HG03439 (cell line): ENCODE data around the gene KLF1.
"Not testable (repeated sequence)": the region's sequence is repeated elsewhere in the genome, so short reads cannot be mapped to it uniquely, and the experiment has no call there.

Source experiments
- ATAC-seq: cut with Tn5 transposase; IDR thresholded peaks from one replicate; pipeline ENCODE4 v1.9.1; 2021; ENCODE audit warnings: mild to moderate bottlenecking, moderate library complexity; ENCODE audit not compliant: unreplicated experiment

KLF1 gene

DNA sequence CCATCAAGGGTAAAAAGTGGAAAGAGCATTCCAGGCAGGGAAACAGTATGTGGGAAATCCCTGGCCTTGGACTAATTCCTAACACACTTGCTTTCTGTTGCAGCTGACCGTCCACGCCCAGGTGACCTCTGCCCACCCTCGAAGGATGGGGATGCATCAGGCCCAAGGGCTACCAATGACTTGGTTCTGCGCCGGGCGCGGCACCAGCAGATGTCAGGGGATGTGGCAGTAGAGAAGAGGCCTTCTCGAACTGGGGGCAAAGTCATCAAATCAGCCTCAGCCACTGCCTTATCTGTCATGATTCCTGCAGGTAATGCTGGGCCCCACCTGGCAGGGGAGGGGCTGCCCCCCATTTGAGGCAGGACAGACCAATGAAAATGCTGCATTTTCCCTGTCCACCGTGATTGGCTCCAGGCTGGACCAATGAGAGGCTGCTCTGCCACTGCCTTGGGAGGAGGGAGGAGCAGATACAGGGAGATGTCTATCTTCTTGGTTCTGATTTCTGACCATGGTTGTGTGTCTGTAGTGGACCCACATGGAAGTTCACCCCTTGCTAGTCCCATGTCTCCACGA, 18.4 kb downstream of the KLF1 start:
- no peak for ATAC-seq

DNA sequence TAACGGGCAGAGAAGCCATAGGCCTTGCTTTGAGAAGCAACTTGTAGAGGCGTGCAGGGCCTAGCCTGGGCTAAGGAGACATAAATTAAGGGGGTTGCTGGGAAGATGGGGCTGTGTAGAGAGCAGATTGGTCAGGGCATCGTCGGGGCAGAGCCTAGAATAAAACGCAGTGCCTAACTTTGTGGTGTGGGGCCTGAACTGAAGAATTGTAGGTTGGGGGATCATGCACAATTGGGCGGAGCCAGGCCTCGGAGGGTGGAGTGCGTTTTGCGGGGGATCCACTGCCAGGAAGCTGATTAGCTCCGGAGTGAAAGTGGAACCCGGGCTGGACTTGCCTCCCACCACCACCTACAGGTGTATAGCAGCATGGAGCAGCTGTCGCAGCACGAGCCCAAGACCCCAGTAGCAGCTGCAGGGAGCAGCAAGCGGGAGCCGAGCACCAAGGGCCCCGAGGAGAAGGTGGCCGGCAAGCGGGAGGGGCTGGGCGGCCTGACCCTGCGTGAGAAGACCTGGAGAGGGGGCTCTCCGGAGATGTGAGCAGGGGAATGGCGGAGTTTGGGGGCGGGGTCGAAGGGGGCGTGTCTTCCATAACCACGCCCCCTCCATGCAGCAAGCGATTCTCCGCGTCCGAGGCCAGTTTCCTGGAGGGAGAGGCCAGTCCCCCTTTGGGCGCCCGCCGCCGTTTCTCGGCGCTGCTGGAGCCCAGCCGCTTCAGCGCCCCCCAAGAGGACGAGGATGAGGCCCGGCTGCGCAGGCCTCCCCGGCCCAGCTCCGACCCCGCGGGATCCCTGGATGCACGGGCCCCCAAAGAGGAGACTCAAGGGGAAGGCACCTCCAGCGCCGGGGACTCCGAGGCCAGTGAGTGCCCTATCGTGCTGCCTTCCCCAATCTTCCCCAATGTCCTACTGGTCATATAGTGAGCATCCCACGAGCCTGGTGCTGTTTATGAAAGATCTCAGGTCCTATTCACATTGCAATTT, 19.6 kb downstream of the KLF1 start:
- no peak for ATAC-seq

DNA sequence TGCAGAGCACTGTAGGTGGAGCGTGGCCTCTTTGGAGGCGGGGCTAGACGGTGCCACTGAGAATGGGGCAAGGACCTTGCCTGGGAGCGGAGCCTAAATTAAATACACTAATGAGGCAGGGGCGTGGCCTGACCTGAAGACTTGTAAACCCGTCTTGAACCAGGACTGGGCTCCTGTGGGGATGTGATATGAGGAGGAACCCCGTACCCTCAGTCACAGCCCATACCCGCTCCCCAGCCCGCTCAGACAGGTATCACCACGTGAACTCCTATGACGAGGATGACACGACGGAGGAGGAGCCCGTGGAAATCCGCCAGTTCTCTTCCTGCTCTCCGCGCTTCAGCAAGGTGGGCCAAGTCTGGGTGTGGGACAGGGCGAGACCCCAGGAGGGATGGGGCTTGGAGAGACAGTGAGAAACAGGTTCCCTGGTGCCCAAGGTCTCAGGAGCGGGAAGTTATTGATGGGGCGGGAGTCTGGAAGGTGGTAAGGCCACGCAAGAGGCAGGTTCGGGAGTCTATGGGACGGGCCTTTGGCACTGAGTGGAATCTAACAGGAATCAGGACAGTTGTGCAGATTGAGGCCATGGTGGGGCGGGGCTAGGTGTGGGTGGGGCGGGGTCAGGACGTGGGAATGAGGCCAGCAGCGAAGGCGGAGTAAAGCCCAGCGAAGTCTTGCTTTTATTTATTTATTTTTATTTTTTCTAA, 20.4 kb downstream of the KLF1 start:
- ATAC-seq = no peak

DNA sequence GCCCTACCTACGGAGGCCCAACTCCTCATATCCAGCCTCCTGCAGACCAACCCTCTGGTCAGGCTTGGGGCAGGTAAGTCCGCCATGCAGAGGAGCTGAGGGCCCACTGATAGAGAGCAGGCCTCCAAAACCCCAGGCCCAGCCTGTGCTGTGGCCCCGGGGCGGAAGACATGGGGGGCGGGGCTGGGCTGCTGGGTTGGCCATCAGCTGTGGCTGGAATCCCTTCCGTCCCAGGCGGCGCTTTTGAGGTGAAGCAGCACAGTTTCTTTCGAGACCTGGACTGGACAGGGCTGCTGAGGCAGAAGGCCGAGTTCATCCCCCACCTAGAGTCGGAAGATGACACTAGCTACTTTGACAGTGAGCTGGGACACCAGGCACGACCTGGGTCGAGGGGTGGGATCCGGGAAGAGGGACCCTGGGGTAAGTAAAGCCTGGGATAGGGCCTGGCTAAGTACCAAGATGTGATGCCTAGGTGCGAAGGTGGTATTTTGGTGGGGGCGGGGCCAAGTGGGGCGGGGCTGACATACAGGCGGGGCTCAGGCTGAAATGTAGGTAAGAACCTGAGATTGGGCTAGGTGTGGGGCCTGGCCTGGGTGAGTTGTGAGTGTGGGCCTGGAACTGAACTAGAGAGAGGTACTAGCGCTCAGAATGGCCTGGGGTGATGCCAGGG, 21.1 kb downstream of the KLF1 start:
- ATAC-seq = no peak

GRCh38 chr19:12864721-12865715, 22.0 kb downstream of the KLF1 start:
- ATAC-seq = no peak

- no peak for ATAC-seq
Measured at GRCh38 chr19:12864143-12864542, 22.9 kb downstream of the KLF1 start.

DNA sequence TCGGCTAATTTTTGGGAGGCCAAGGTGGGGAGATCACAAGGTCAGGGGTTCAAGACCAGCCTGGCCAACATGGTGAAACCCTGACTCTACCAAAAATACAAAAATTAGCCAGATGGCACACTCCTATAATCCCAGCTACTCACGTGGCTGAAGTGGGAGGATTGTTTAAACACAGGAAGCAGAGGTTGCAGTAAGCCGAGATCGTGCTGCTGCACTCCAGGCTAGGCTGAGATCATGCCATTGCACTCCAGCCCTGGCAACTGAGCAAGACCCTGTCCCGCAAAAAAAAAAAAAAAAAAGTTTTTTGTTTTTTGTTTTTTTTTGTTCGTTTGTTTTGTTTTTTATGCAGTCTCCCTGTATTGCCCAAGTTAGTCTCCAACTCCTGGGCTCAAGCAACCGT, 27.5 kb downstream of the KLF1 start:
- ATAC-seq = no peak

- ATAC-seq = no peak
Measured at GRCh38 chr19:12858041-12858928, 28.7 kb downstream of the KLF1 start.

DNA sequence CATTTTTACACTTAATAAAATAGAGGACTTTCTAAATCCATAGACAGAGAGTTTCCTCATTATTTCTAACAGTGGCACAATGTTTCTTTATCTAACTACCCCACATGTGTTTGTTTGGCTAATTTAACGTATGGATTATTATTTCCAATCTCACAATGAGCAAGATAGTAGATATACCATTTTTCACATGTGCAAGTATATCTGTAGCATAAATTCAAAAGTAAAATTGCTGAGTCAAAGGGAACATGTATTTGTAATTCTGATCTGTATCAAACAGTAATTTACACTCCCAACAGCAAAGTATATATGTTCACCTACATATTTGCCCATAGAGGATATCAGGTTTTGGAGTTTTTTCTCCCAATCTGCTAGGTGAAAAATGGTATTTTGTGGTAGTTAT, 30.3 kb downstream of the KLF1 start:
- no peak for ATAC-seq

DNA sequence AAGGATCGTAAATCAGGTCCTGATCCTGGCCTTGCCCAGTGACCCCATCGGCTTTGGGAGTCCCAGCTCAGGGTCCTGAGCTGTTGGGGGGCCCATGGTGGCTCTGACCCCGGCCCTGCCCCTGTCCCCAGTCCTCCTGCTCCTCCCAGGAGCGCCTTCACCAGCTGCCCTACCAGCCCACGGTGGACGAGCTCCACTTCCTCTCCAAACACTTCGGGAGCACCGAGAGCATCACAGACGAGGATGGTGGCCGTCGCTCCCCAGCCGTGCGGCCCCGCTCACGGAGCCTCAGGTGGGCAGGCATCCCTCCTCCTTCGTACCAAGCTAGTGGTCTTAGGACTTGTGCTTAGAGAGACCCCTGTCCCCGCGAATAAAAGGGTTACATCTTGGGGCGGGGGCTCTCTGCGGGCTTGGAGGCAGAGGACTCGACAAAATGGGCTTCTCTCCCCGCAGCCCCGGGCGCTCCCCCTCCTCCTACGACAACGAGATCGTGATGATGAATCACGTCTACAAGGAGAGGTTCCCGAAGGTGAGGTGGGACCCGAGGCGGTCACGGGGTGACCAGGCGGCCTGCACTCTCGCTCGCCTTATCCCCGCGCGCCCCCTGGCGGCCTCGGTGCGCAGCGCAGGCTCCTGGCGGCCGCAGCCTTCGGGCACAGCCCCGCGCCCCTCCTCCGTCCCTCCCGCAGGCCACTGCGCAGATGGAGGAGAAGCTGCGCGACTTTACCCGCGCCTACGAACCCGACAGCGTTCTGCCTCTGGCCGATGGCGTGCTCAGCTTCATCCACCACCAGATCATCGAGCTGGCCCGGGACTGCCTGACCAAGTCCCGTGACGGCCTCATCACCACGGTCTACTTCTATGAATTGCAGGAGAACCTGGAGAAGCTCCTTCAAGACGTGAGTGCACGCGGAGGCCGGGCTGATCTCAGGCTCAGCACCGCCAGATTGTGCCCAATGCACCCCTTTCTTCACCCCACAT, 39.6 kb downstream of the KLF1 start:
- ATAC-seq = peak; percentile 69

DNA sequence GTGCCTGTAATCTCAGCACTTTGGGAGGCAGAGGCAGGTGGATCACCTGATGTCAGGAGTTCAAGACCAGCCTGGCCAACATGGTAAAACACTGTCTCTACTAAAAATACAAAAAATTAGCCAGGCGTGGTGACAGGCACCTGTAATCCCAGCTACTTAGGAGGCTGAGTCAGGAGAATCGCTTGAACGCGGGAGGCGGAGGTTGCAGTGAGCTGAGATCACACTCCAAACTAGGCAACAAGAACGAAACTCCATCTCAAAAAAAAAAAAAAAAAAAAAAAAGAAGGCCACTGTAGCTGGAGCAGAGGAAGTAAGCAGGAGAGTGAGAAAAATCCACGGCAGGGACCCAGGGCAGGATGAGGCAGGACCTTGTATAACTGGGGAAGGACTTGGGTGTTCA, 40.4 kb downstream of the KLF1 start:
- ATAC-seq = not testable (repeated sequence)

DNA sequence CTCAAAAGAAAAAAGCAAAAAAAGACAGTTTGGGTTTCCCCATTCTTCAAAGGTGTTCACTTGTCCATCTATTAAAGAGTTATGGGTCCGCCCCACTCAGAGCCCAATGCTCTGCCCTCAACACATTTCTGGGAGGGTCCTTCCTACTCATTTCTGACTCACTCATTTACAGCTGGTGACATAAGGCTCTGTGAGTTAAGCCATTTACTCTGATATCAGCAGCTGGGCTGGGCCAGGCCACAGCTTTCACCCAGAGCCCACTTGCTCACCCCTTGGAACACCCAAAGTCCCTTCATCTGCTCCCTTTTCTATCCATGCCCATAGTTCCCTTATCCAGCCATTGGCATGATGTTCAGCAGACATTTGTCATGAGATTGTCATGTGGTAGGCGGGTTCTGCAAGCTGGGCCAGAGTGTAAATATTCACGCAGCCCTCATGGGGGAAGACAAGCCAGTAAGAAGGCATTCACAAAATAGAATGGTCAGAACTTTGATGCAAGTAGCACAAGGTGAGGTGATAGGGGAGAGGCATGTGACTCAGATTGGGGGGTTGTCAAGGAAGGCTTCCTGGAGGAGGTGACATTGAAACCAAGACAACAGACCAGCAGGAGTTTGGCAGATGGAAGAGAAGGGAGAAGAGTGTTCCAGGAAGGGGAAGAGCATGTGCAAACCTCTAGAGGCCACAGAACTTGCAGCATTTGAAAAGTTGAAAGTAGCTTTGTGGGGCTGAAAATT, 42.8 kb downstream of the KLF1 start:
- ATAC-seq = no peak

GRCh38 chr19:12843328-12843727, 43.7 kb downstream of the KLF1 start:
- ATAC-seq = no peak

DNA sequence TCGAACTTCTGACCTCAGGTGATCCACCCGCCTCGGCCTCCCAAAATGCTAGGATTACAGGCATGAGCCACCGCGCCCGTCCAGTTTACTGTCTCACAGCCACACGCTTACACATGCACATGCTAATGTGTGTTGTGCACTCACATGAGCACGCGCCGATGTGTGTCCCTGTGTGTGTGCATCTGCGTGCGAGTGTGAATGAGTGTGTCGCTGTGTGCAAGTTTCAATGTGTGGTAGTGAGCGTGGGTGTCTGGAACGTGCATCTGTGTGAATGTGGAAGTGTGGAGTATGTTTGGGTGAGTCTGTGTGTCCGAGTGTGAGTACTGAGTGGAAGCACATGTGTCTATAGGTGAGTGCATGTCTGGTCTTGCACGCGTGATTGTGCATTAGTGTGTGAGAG, 44.5 kb downstream of the KLF1 start:
- ATAC-seq = no peak

GRCh38 chr19:12841094-12841493, 45.9 kb downstream of the KLF1 start:
- no peak for ATAC-seq

GRCh38 chr19:12840091-12841079, 46.6 kb downstream of the KLF1 start:
- no peak for ATAC-seq
